WTC11 (cell line): Measurements from ENCODE around the gene CLDN9. TPM values are rescaled to one million over a fixed set of nuclear protein-coding genes. Genes with fewer than 3 reads are reported as not detected.

Experiments used
- ATAC-seq: fragments of 200-7000 bp; cut with Tn5 transposase; 2 replicates; pipeline ENCODE4 v1.10.0; 2021; ENCODE audit warnings: mild to moderate bottlenecking, moderate library complexity
- CTCF ChIA-PET: fragments of 300-600 bp; sonication (Branson Sonifier 250); formaldehyde crosslinking; loops from one replicate; lab custom pipeline; 2021; ENCODE audit warnings: antibody characterized with exemption; lab: Charles Lee
- POLR2A ChIA-PET: fragments of 350-600 bp; sonication (Branson Sonifier 250); formaldehyde crosslinking; loops from one replicate; lab custom pipeline; 2021; ENCODE audit warnings: antibody characterized with exemption; lab: Charles Lee
- DNase-seq: peaks from one replicate; pipeline ENCODE4 v3.0.0; 2021; ENCODE audit warnings: low spot score
- H3K27ac Mint-ChIP-seq: 2 replicates; pipeline ENCODE4 v1.8.0; 2021; ENCODE audit warnings: mixed read lengths
- H3K27me3 Mint-ChIP-seq: 2 replicates; pipeline ENCODE4 v1.8.0; 2021; ENCODE audit warnings: low read depth, mild to moderate bottlenecking, moderate library complexity, mixed read lengths
- H3K36me3 Mint-ChIP-seq: 2 replicates; pipeline ENCODE4 v1.8.0; 2021; ENCODE audit warnings: mixed read lengths
- H3K4me1 Mint-ChIP-seq: 2 replicates; pipeline ENCODE4 v1.8.0; 2022; ENCODE audit warnings: mixed read lengths
- H3K4me3 Mint-ChIP-seq: 2 replicates; pipeline ENCODE4 v1.8.0; 2021; ENCODE audit warnings: mild to moderate bottlenecking, moderate library complexity, mixed read lengths
- H3K9me3 Mint-ChIP-seq: 2 replicates; pipeline ENCODE4 v1.8.0; 2021; ENCODE audit warnings: mixed read lengths
- ARID4B ChIP-seq: sonication (generic); formaldehyde crosslinking; IDR thresholded peaks from 2 replicates; pipeline ENCODE4 v1.8.0; 2023; ENCODE audit warnings: missing genetic modification reagents, mild to moderate bottlenecking, borderline replicate concordance
- ELF4 ChIP-seq: sonication (generic); formaldehyde crosslinking; IDR thresholded peaks from 2 replicates; pipeline ENCODE4 v1.8.1; 2022; ENCODE audit warnings: low read depth, mild to moderate bottlenecking, moderate library complexity, missing genetic modification reagents
- ESRRA ChIP-seq: sonication (generic); formaldehyde crosslinking; IDR thresholded peaks from 2 replicates; pipeline ENCODE4 v1.8.1; 2022; ENCODE audit warnings: mild to moderate bottlenecking, missing genetic modification reagents, borderline replicate concordance
- FOXJ3 ChIP-seq: sonication (generic); formaldehyde crosslinking; IDR thresholded peaks from 2 replicates; pipeline ENCODE4 v1.9.0; 2021; ENCODE audit warnings: missing genetic modification reagents, mild to moderate bottlenecking, borderline replicate concordance
- FOXP1 ChIP-seq: sonication (generic); formaldehyde crosslinking; IDR thresholded peaks from 2 replicates; pipeline ENCODE4 v1.8.0; 2022; ENCODE audit warnings: missing genetic modification reagents, mild to moderate bottlenecking, moderate library complexity, borderline replicate concordance
- FOXP4 ChIP-seq: sonication (generic); formaldehyde crosslinking; IDR thresholded peaks from 2 replicates; pipeline ENCODE4 v1.8.0; 2022; ENCODE audit warnings: mild to moderate bottlenecking, missing genetic modification reagents
- IRF1 ChIP-seq: sonication (generic); formaldehyde crosslinking; IDR thresholded peaks from 2 replicates; pipeline ENCODE4 v1.8.0; 2023; ENCODE audit warnings: missing genetic modification reagents
- JAZF1 ChIP-seq: fragments of 250-450 bp; sonication (Bioruptor Pico); IDR thresholded peaks from 2 replicates; pipeline ENCODE4 v1.9.0; 2021; ENCODE audit warnings: moderate library complexity, mild to moderate bottlenecking, inconsistent platforms
- MYBL2 ChIP-seq: sonication (generic); formaldehyde crosslinking; IDR thresholded peaks from 2 replicates; pipeline ENCODE4 v1.8.1; 2023; ENCODE audit warnings: mild to moderate bottlenecking, moderate library complexity, missing genetic modification reagents
- RORB ChIP-seq: fragments of 250-450 bp; sonication (Bioruptor Pico); IDR thresholded peaks from 2 replicates; pipeline ENCODE4 v1.9.0; 2021; ENCODE audit warnings: mild to moderate bottlenecking
- SMAD4 ChIP-seq: sonication (generic); formaldehyde crosslinking; IDR thresholded peaks from 2 replicates; pipeline ENCODE4 v1.8.0; 2022; ENCODE audit warnings: mild to moderate bottlenecking, missing genetic modification reagents
- SP1 ChIP-seq: sonication (generic); formaldehyde crosslinking; conservative IDR thresholded peaks from 2 replicates; pipeline ENCODE4 v1.8.1; 2022; ENCODE audit warnings: missing genetic modification reagents
- TCF7 ChIP-seq: sonication (generic); formaldehyde crosslinking; IDR thresholded peaks from 2 replicates; pipeline ENCODE4 v1.8.0; 2022; ENCODE audit warnings: mild to moderate bottlenecking, low read depth, missing genetic modification reagents, moderate library complexity
- ZNF396 ChIP-seq: fragments of 250-450 bp; sonication (Bioruptor Pico); IDR thresholded peaks from 2 replicates; pipeline ENCODE4 v1.8.0; 2021; ENCODE audit warnings: mild to moderate bottlenecking, moderate library complexity, borderline replicate concordance
- ZNF416 ChIP-seq: fragments of 250-450 bp; sonication (Bioruptor Pico); IDR thresholded peaks from 2 replicates; pipeline ENCODE4 v1.9.0; 2021; ENCODE audit warnings: mild to moderate bottlenecking, inconsistent platforms
- ZNF671 ChIP-seq: fragments of 250-450 bp; sonication (Bioruptor Pico); IDR thresholded peaks from 2 replicates; pipeline ENCODE4 v1.8.0; 2021; ENCODE audit warnings: mild to moderate bottlenecking
- total RNA-seq: library from RNA; stranded (reverse); gene quantifications from 3 replicates; pipeline ENCODE4 v1.2.3, GENCODE V29; 2021
- TF ChIP-seq, protein P1 (sequence below): sonication (generic); formaldehyde crosslinking; IDR thresholded peaks from 2 replicates; pipeline ENCODE4 v1.8.1; 2022; ENCODE audit warnings: mild to moderate bottlenecking, missing genetic modification reagents, moderate library complexity, borderline replicate concordance
- TF ChIP-seq, protein P2 (sequence below): sonication (generic); formaldehyde crosslinking; IDR thresholded peaks from 2 replicates; pipeline ENCODE4 v1.8.1; 2022; ENCODE audit warnings: low read depth, mild to moderate bottlenecking, moderate library complexity, missing genetic modification reagents, borderline replicate concordance
- TF ChIP-seq, protein P3 (sequence below): fragments of 250-450 bp; sonication (Bioruptor Pico); IDR thresholded peaks from 2 replicates; pipeline ENCODE4 v2.1.2; 2022; ENCODE audit warnings: mild to moderate bottlenecking, moderate library complexity

The CLDN9 gene
- total RNA-seq, 1 experiment from 2014 or later, result 0.92 TPM

DNA sequence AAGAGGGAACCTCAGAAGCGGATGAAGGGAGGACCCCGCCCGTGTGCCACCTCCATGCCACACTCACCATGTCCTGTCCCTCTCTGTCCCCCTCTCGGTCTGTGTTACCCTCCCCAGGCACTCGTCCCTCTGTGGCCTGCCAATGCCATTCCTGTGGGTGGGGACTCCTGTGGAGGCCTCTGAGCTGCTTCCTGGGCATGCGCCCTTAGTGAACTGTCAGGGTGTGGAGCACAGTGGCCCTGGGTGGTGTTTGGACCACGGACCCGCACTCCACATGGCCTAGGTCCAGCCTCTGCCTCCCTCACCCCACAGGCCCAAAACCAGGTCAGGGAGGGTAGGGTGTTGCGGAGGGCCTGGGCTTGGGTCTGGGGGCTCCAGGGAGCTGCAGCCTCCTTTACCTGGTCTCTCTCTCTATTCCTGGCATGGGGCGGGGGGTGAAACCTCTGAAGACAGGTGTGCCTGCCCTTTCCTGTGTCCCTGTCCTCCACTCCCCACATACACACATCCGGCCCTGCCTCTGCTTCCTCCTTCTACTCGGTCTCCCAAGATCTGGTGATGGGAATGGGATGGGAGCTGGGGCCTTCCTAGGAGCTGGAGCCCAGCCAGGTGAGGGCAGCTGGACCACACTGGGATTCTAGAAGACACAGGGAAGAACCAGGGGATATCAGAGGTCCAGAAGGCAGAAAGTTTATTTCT lies 21.0 kb upstream of the CLDN9 start:
- peak overlapping the region; percentile 76 for H3K27ac Mint-ChIP-seq
- ChIA-PET CTCF (interaction anchor here (0.6 to 3.1 kb wide), 8 partner anchors 9 to 40 kb away, joined by 3 to 13 read pairs (median 9); partner anchors contain the start of gene KREMEN2), POLR2A (interaction anchor here (0.6 to 1.4 kb wide), 4 partner anchors 10 to 40 kb away, joined by 3 to 5 read pairs (median 3); no protein-coding TSS in a partner anchor)
- H3K27me3 Mint-ChIP-seq, result no peaks in the 10 kb centered on the region
- no peaks in the 10 kb centered on the region for H3K36me3 Mint-ChIP-seq
- TF ChIP-seq FOXJ3 (CRISPR knock-in tag), result no peak
- no peak for TF ChIP-seq MYBL2 (CRISPR knock-in tag)
- no peak for TF ChIP-seq ZNF416 (CRISPR knock-in tag)
- TF ChIP-seq, protein P1, sequence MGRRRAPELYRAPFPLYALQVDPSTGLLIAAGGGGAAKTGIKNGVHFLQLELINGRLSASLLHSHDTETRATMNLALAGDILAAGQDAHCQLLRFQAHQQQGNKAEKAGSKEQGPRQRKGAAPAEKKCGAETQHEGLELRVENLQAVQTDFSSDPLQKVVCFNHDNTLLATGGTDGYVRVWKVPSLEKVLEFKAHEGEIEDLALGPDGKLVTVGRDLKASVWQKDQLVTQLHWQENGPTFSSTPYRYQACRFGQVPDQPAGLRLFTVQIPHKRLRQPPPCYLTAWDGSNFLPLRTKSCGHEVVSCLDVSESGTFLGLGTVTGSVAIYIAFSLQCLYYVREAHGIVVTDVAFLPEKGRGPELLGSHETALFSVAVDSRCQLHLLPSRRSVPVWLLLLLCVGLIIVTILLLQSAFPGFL (CRISPR knock-in tag), result no peak
- TF ChIP-seq, protein P2, sequence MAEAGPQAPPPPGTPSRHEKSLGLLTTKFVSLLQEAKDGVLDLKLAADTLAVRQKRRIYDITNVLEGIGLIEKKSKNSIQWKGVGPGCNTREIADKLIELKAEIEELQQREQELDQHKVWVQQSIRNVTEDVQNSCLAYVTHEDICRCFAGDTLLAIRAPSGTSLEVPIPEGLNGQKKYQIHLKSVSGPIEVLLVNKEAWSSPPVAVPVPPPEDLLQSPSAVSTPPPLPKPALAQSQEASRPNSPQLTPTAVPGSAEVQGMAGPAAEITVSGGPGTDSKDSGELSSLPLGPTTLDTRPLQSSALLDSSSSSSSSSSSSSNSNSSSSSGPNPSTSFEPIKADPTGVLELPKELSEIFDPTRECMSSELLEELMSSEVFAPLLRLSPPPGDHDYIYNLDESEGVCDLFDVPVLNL, result no peak
- TF ChIP-seq ESRRA (CRISPR knock-in tag), result no peak
- TF ChIP-seq RORB (CRISPR knock-in tag), result no peak
- TF ChIP-seq SP1 (CRISPR knock-in tag), result no peak
- no peak for TF ChIP-seq SMAD4
- no peak for TF ChIP-seq TCF7 (CRISPR knock-in tag)
- no peak for TF ChIP-seq JAZF1
- no peak for TF ChIP-seq IRF1
- no peak for TF ChIP-seq FOXP4 (CRISPR knock-in tag)
- TF ChIP-seq ZNF671, result no peak
- no peak for TF ChIP-seq ARID4B (CRISPR knock-in tag)
- TF ChIP-seq FOXP1 (CRISPR knock-in tag), result no peak
- TF ChIP-seq ELF4 (CRISPR knock-in tag), result no peak
- TF ChIP-seq ZNF396 (CRISPR knock-in tag), result no peak
- TF ChIP-seq, protein P3, sequence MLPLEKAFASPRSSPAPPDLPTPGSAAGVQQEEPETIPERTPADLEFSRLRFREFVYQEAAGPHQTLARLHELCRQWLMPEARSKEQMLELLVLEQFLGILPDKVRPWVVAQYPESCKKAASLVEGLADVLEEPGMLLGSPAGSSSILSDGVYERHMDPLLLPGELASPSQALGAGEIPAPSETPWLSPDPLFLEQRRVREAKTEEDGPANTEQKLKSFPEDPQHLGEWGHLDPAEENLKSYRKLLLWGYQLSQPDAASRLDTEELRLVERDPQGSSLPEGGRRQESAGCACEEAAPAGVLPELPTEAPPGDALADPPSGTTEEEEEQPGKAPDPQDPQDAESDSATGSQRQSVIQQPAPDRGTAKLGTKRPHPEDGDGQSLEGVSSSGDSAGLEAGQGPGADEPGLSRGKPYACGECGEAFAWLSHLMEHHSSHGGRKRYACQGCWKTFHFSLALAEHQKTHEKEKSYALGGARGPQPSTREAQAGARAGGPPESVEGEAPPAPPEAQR (CRISPR knock-in tag), result no peak
- H3K4me3 Mint-ChIP-seq, result no peak overlapping the region
- ATAC-seq (no peak), DNase-seq (no peak)
- H3K9me3 Mint-ChIP-seq, result no peaks in the 10 kb centered on the region
- H3K4me1 Mint-ChIP-seq, result peaks cover 21% of the 10 kb centered on the region
